Measurements from ENCODE around the gene MST1R. TPM values are rescaled to one million over a fixed set of nuclear protein-coding genes. Genes with fewer than 3 reads are reported as not detected.

MST1R gene
- total and polyA plus RNA-seq, 4 donors = 5.6 to 54.8 (median 28.7) TPM

GRCh38 chr3:49867871-49868321, 35.8 kb downstream of the MST1R start:
- Histone ChIP-seq H3K27ac (ENCODE audit: low read depth in 1 of 2, low read length in 1 of 2) (no peak overlapping the region), H3K9ac (ENCODE audit: insufficient read depth in 1 of 2, low read length in 2 of 2) (no peak overlapping the region), H3K4me3 (no peak overlapping the region), H3K27me3 (ENCODE audit: control insufficient read depth in 3 of 3, insufficient read depth in 3 of 3, low read length in 2 of 3) (peaks cover 5 to 44% (median 29%) of the 10 kb centered on the region in 3 donors), H3K4me1 (ENCODE audit: control insufficient read depth in 5 of 5, insufficient read depth in 5 of 5, low read length in 5 of 5) (peaks cover 0 to 11% (median 4%) of the 10 kb centered on the region in 5 donors), H3K9me3 (ENCODE audit: control insufficient read depth in 4 of 4, insufficient read depth in 3 of 4, low read length in 3 of 4) (peaks cover 0 to 2% (median 0%) of the 10 kb centered on the region in 4 donors), H3K36me3 (ENCODE audit: control insufficient read depth in 4 of 4, insufficient read depth in 4 of 4, low read length in 4 of 4) (no peaks in the 10 kb centered on the region)
- TF ChIP-seq, protein P1, sequence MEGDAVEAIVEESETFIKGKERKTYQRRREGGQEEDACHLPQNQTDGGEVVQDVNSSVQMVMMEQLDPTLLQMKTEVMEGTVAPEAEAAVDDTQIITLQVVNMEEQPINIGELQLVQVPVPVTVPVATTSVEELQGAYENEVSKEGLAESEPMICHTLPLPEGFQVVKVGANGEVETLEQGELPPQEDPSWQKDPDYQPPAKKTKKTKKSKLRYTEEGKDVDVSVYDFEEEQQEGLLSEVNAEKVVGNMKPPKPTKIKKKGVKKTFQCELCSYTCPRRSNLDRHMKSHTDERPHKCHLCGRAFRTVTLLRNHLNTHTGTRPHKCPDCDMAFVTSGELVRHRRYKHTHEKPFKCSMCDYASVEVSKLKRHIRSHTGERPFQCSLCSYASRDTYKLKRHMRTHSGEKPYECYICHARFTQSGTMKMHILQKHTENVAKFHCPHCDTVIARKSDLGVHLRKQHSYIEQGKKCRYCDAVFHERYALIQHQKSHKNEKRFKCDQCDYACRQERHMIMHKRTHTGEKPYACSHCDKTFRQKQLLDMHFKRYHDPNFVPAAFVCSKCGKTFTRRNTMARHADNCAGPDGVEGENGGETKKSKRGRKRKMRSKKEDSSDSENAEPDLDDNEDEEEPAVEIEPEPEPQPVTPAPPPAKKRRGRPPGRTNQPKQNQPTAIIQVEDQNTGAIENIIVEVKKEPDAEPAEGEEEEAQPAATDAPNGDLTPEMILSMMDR (IDR thresholded peaks at IDR 0.05; ENCODE audit: control extremely low read depth, extremely low read depth) = no peak
- peak; percentile 52 to 76 (median 61) for DNase-seq
- WGBS, 2 donors = 22 to 24% methylated on average over 7 of the region's 7 CpGs
- ATAC-seq (ENCODE audit: insufficient read depth, low FRiP score) = no peak

DNA sequence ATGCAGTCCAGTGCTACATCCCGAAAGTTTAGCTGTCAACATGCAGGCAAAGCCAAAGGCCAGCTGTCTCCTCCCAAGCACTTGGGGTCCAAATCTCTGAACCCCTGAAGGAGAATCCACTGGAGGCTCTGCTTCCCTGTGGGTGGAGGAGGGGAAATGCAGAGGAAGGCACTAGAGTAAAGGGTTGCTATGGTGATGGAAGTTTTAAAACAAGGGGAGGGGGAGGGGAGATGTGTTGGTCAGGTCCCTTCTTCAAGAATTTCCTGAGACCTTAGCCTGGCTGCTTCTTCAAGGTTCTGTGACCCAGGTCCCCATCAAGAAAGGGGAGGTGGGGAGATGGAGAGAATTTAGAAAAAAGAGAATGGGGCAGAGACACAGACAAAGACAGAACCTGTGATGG, 36.3 kb downstream of the MST1R start:
- no peak overlapping the region for H3K27ac ChIP-seq (ENCODE audit: low read depth in 1 of 2, low read length in 1 of 2)
- no peak overlapping the region for H3K9ac ChIP-seq (ENCODE audit: insufficient read depth in 1 of 2, low read length in 2 of 2)
- H3K36me3 ChIP-seq (ENCODE audit: control insufficient read depth in 4 of 4, insufficient read depth in 4 of 4, low read length in 4 of 4) = no peaks in the 10 kb centered on the region
- TF ChIP-seq, protein P1 (IDR thresholded peaks at IDR 0.05; ENCODE audit: control extremely low read depth, extremely low read depth) = no peak
- DNase-seq (no peak), ATAC-seq (ENCODE audit: insufficient read depth, low FRiP score) (no peak)
- 91 to 92% methylated on average over 1 of the region's 1 CpG for WGBS, 2 donors
- H3K9me3 ChIP-seq (ENCODE audit: control insufficient read depth in 4 of 4, insufficient read depth in 3 of 4, low read length in 3 of 4) = peaks cover 0 to 2% (median 0%) of the 10 kb centered on the region in 4 donors
- no peak overlapping the region for H3K4me3 ChIP-seq
- H3K4me1 ChIP-seq (ENCODE audit: control insufficient read depth in 5 of 5, insufficient read depth in 5 of 5, low read length in 5 of 5) = peaks cover 0 to 11% (median 4%) of the 10 kb centered on the region in 5 donors
- H3K27me3 ChIP-seq (ENCODE audit: control insufficient read depth in 3 of 3, insufficient read depth in 3 of 3, low read length in 2 of 3) = peaks cover 5 to 44% (median 29%) of the 10 kb centered on the region in 3 donors

- Histone ChIP-seq H3K36me3 (ENCODE audit: control insufficient read depth in 4 of 4, insufficient read depth in 4 of 4, low read length in 4 of 4) (no peaks in the 10 kb centered on the region), H3K27ac (ENCODE audit: low read depth in 1 of 2, low read length in 1 of 2) (no peak overlapping the region), H3K9me3 (ENCODE audit: control insufficient read depth in 4 of 4, insufficient read depth in 3 of 4, low read length in 3 of 4) (peaks cover 0 to 2% (median 0%) of the 10 kb centered on the region in 4 donors), H3K27me3 (ENCODE audit: control insufficient read depth in 3 of 3, insufficient read depth in 3 of 3, low read length in 2 of 3) (peaks cover 5 to 30% (median 21%) of the 10 kb centered on the region in 3 donors), H3K9ac (ENCODE audit: insufficient read depth in 1 of 2, low read length in 2 of 2) (no peak overlapping the region), H3K4me3 (no peak overlapping the region), H3K4me1 (ENCODE audit: control insufficient read depth in 5 of 5, insufficient read depth in 5 of 5, low read length in 5 of 5) (peaks cover 0 to 11% (median 3%) of the 10 kb centered on the region in 5 donors)
- TF ChIP-seq, protein P1 (IDR thresholded peaks at IDR 0.05; ENCODE audit: control extremely low read depth, extremely low read depth) = no peak
- WGBS, 2 donors = 55 to 70% methylated on average over 7 of the region's 7 CpGs
- DNase-seq = no peak
- no peak for ATAC-seq (ENCODE audit: insufficient read depth, low FRiP score)
Observed at GRCh38 chr3:49865198-49865784, 38.4 kb downstream of the MST1R start.

Data from lung (tissue), 12 donors.